ENCODE data around the gene SH3TC1.

SH3TC1 gene

DNA sequence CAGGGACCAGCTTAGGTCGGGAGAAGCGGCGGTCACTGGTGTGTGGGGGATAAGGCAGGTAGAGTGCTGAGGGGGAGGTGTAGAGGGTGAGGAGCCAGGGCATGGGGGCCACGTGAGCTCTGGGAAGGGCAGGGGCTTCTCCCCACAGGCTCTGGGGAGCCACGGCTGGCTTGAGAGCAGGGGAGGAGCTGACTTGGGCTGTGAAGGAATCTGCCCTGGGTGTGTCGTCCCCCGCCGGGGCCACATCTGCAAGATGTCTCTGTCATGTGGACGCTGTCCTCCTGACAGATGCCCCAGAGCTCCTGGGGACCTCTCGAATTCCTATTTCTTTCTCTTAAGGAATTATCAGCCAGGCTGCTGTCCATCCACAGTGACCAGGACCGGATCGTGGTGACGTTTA, 15.0 kb downstream of the SH3TC1 start:
- no peak for DNase-seq (ENCODE audit: low read depth, low spot score)

DNA sequence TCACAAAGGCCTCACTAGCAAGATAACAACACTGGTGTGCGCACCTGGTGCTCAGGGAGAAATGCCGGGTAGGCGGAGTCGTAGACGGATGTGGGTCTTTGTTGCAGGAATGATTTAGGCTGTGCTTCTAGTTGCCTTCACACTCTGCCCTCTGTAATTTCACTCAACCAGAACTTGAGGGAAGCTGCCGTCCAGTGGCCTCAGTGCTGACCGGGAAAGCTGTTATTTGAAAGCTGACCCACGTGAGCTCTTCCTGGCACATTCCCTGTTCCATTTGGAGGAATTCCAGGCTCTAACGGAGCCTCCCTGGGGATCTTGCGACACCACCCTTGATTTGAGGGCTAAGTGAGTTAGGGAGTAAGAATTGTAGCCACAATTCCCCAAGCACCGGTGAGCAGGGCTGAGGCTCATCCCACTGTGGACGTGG, 15.9 kb downstream of the SH3TC1 start:
- DNase-seq (ENCODE audit: low read depth, low spot score) = no peak

DNA sequence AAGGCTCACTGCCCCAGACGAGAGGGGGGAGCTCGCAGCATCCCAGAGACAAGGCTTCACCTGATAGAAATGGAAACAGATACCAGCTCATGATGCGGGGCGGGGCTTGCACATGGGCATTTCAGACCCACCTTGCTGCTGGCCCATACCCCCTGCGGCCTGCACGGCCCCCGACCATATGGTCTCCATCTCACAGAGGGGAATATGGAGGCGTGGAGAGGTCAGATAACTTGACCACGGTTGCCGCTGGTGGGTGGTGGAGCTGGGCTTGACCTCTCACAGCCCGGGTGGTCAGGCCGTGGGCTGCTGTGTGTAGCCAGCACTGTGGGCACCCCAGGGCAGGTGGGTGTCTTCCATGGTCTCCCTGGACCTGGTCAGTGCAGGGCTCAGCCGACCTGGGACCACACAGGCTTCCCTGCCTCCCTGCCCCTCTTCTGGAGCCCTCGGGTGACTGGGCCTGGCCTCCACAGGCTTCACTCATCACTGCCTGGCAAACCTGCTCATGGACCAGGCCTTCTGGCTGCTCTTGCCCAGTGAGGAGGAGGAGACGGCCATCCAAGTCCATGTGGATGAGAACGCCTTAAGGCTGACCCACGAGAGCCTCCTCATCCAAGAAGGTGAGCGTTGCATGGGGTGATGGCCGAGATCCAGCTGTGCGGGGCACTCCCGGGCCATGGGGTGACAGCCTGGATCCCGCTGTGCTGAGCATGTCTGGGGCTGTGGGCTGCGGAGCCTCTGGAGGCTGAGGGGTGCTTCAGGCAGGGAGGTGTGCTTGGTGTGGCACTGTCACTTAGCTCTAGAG, 16.8 kb downstream of the SH3TC1 start:
- no peak for DNase-seq (ENCODE audit: low read depth, low spot score)

DNA sequence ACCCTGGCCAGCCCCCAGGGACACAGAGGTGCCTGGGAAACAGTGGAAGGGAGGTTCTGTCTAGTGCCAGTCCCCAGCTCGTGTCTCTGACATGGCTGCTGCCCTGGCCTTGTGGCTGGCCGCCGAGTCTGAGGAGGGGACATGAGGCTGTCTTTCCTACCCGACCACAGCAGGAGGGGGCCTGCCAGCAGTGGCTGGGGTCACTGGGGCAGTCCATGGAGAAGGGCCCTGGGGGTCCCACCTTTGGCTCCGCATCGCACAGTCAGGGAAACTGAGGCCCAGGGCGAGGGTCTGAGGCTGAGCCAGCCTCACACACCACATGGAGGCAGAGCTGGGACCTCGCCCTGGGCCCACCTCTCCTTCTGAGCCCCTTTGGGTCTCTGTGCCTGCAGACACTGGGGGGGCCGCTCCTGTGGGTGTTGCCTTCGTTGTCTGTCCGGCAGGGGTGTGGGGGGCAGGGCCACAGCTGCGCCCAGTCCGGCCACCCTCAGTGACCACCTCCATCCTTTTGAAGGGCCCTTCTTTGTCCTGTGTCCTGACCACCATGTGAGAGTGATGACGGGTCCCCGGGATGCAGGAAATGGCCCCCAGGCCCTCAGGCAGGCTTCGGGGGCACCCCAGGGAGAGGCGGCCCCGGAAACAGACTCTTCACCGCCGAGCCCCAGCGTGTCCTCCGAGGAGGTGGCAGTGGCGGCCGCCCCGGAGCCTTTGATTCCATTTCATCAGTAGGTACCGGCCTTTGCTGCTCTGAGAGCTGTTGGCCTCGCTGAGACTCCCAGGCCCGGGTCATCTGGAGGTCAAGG, 17.6 kb downstream of the SH3TC1 start:
- DNase-seq (ENCODE audit: low read depth, low spot score) = no peak

DNA sequence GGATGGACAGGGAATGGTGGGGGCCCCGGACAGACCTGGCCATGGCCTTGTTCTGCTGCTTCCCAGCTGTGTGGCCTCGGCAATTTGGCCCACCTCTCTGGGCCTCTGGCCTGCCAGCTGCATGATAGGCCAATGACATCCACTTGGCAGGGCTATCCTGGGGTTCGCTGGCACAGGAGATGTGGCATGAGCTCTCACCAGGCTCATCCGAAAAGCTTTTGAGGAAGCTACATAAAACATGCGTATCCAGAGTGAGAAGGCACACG, 18.1 kb downstream of the SH3TC1 start:
- DNase-seq (ENCODE audit: low read depth, low spot score) = no peak

DNA sequence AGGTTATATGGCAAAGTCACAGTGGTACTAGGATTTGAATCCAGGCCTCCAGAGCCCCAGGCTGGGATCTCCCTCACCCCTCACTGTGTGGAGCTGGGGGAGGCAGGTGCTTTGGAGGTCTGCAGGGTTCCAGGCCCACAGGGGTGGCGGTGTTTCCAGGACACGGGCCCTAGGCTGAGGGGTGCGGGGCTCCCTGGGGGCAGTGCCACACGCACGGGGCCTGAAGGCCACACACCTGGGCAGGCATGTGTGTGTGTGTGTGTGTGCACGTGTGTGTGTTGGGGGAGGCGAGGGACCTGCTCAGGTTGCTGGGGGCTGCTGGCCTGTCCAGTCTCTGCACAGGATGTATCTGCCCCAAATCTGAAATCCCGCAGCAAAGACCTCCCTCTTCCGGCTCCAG, 18.8 kb downstream of the SH3TC1 start:
- no peak for DNase-seq (ENCODE audit: low read depth, low spot score)

DNA sequence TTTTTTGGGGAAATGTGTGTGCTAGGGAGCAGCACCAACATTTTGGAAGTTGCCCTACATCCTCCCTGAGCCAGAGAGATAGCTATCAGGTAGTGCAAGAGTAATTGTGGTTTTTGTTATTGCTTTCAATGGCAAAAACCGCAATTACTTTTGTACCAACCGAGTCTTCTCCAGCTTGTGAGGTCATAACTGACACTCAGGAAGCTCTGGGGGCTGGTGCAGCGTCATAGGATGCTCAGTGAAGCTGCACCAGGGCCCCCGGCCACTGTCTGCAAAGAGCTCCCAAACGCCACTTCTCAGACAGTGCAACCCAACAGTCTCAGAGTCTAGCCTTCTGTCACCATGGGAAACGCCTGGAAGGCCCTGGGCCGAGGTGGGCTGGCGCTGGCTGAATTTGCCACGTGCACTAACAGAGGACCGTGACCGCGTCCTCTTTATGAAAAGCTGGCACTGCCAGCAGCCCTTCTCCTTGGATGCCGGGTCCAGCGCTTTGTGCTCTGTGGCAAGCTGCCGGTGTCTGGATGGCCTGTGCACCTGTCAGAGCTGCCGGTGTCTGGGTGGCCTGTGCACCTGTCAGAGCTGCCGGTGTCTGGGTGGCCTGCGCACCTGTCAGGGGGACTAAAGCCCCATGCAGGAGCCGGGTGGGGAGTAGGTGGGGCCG, 19.4 kb downstream of the SH3TC1 start:
- no peak for DNase-seq (ENCODE audit: low read depth, low spot score)

DNA sequence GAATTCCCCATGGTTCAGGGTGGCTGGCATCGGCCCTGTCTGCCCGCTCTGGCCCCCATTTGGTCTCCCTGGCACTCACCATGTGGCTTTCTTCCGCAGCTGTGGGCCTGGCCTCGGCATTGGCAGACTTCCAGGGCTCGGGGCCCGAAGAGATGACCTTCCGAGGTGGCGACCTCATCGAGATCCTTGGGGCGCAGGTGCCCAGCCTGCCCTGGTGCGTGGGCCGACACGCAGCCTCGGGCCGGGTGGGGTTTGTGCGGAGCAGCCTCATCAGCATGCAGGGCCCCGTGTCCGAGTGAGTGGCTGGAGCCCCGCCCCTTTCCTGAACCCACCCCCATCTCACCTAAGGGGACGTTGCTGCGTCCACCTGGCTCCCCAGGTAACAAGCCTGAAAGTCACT, 20.1 kb downstream of the SH3TC1 start:
- no peak for DNase-seq (ENCODE audit: low read depth, low spot score)

DNA sequence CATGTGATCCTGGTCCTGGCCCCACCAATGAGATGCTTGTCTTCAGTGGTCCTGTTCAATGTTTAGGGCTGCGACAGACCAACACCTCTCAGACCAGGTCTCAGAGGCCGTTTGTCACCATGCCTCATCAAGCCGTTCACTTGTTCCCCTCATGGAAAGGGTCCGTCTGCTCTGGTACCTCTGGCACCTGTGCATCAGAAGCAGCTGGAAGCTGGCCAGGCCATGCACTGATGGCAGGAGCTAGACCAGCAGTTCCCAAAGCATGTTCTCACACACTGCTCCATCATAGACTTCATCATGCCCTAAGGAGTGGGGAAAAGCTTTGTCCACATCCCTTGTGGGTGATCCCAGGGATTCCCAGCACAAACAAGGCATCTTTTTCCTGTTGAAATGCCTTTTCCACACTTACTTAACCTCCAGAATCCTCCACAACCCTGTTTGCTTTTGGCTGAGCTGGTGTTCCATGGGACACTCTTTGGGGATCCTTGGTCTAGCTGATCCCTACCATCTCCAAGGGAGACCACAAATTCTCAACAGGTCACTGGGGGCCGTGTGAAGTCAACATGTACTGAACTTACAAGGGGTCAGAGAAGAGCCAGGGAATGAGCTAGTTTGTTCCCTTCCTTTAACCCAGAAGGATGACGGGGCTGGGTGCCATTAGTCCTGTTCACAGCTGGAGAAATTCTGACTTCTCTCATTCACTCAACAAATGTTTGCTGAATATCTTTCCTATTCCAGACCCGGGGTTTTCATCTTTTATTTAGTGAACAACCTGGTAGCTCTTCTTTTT, 21.8 kb downstream of the SH3TC1 start:
- DNase-seq (ENCODE audit: low read depth, low spot score) = no peak

DNA sequence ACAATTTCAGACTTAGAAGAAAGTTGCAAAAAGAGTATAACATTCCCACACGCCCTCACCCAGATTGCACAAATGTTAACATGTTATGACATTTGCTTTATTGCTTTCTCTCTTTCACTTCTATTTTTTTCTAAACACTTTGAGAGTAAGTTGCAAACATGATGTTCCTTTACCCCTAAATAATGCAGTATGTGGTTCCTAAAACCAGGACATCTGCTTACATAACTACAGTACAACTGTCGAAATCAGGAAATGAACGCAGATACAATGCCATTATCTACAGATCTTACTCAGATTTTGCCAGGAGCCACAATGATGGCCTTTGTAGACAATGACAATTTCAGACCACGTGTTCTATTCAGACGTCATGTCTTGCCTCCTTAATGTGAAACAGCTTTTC, 22.4 kb downstream of the SH3TC1 start:
- no peak for DNase-seq (ENCODE audit: low read depth, low spot score)

DNA sequence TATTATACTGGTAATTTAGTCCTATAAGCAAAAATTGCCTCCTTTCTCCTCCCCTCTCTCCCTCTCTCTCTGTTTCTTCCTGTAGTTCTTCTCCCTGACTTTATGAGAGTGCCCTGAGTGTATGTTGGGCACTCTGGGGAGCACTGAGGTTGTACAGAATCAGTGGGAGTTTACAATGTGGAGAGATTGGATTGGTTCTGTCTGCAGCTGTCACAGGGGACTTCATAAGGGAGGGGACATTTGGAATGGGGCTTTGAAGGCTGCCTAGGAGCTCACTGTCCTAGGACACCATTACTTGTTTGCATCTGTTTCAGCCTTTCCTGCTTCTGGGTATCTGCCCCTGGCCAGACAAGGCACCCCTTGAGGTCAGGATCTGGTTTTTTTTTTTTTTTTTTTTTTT, 22.9 kb downstream of the SH3TC1 start:
- DNase-seq (ENCODE audit: low read depth, low spot score) = no peak

DNA sequence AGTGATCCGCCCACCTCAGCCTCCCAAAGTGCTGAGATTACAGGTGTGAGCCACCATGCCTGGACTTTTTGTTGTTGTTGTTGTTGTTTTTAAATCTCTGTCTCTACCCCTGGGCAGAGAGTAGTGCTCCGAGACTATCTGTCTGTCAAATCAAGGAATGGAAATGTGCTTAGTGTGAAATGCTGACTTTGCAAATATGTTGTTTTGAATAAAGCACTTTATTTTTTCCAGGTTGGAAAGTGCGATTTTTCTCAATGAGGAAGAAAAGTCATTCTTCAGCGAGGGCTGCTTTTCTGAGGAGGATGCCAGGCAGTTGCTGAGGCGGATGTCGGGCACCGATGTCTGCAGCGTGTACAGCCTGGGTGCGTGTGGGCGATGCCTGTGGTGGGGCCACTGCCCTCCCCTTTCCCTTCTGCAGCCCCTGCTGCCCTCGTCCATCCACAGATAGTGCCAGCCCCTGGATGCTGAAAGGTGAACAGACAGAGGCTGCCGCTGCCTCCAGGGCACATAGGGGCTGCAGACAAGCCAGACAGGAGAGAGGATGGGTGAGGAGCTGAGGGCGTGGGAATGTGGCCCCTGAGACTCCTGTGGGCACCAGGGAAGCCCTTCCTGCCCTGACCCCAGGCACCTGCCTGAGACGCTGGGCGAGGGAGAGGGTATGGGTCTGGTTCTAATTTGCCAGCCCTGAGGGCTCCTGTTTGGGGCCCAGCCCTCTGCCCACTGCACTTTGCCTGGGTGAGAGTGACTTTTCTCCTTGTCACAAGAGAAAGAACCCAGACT, 23.7 kb downstream of the SH3TC1 start:
- DNase-seq (ENCODE audit: low read depth, low spot score) = no peak

DNA sequence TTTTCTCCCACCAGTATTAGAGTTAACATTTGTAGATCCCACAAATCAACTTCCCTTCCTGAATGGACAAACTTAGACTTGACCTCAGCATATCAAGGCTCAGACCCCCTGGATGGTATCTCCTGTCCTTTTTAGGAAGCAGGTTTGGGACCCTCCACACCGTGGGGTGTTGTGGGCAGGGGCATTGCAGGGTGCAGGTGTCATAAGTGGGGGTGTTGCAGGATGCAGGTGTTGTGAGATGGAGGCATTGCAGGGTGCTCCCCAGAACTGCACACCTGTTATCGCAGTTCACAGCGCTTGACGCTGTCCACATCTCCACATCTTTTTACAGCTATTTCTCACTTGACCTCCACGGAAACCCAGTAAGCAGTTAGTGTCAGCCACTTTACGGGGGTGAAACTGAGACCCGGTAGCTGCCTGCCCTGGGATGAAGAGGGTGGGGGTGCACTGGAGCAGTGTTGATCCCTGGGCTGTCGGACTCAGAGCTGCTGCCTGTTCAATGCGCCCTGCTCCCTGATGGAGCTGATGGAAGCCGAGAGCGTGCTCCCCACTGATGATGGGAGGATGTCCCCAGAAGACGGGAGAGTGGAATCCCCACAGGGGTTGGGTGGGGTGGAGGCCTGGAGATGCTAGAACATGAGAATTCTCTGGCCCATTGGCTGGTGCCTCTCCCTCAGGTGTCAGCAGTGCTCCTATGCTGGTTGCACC, 25.3 kb downstream of the SH3TC1 start:
- no peak for DNase-seq (ENCODE audit: low read depth, low spot score)

DNA sequence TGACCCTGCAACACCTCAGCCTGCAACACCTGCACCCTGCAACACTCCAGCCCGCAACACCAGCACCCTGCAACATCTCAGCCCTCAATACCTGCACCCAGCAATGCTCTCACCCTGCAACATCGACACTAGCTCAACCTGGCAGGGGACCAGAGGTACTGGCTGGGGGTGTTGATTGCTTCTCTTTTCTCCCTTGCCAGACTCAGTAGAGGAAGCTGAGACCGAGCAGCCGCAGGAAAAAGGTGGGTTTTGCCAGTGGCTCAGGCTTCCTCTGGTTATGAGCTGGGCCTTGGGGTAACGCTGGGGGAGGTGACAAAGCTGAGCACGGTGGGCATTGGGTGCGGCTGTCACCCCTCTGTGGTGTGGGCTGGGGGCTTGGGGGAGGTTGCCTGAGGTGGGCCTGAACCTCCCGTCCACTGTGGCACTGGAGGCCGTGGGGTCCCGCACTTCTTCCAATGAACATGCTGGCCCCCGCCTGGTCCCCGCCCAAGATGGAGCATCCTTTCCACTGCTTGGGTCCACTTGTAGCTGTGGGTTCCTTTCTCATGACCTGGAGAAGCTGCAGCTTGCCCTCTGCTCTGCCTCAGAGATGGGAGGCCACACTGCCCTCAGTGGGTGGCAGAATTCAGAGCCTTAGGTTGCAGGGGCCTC, 26.0 kb downstream of the SH3TC1 start:
- no peak for DNase-seq (ENCODE audit: low read depth, low spot score)

DNA sequence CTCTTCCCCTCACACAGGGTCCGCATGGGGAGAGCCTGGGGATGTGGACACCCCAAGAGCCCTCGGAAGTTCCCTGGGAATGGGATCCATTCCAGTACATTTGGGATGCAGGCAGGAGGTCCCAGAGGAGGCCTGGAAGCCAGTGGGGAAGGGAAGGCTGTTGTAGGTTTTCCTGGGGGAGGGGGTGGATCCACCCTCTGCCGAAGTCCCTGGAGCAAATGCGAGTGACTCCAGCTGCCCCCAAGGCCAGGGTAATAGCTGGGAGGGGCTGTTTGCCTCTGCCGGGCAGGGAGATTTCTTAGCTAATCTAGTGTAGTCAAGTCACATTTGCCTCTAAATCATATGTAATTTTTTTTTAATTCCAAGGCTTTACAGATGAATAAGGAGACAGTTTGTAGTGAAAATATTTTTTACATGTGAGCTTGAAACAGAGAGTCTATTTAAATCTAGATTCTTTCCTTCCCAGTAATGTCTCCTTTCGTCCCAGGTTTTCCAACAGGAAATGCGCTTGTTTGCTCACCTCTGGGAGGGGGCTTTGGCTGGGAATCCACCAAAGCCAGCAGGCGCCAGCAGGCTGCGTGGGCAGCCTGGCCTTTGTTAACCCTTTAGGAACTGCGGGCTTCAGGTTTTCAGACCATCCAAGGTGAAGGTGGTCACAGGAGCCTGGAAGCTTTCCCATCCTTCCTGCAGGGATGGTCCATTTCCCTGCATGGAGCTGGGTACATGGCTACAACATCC, 26.8 kb downstream of the SH3TC1 start:
- no peak for DNase-seq (ENCODE audit: low read depth, low spot score)

DNA sequence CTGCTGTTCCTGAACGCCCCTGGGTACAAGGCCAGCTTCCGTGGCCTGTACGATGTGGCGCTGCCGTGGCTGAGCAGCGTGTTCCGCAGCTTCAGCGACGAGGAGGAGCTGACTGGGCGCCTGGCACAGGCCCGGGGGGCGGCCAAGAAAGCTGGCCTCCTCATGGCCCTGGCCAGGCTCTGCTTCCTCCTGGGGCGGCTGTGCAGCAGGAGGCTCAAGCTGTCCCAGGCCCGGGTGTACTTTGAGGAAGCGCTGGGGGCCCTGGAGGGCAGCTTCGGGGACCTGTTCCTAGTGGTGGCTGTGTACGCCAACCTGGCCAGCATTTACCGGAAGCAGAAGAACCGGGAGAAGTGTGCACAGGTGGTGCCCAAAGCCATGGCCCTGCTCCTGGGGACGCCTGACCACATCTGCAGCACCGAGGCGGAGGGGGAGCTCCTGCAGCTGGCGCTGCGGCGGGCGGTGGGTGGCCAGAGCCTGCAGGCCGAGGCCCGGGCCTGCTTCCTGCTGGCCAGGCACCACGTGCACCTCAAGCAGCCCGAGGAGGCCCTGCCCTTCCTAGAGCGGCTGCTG, 28.2 kb downstream of the SH3TC1 start:
- DNase-seq (ENCODE audit: low read depth, low spot score) = no peak

DNA sequence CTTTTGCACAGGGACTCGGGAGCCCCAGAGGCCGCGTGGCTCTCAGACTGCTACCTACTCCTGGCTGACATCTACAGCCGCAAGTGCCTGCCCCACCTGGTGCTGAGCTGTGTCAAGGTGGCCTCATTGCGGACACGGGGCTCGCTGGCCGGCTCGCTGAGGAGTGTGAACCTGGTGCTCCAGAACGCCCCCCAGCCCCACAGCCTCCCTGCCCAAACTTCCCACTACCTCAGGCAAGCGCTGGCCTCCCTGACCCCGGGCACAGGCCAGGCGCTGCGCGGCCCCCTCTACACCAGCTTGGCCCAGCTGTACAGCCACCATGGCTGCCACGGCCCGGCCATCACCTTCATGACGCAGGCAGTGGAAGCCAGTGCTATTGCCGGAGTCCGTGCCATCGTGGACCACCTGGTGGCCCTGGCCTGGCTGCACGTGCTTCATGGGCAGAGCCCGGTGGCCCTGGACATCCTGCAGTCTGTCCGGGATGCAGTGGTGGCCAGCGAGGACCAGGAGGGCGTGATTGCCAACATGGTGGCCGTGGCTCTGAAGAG, 28.8 kb downstream of the SH3TC1 start:
- no peak for DNase-seq (ENCODE audit: low read depth, low spot score)

DNA sequence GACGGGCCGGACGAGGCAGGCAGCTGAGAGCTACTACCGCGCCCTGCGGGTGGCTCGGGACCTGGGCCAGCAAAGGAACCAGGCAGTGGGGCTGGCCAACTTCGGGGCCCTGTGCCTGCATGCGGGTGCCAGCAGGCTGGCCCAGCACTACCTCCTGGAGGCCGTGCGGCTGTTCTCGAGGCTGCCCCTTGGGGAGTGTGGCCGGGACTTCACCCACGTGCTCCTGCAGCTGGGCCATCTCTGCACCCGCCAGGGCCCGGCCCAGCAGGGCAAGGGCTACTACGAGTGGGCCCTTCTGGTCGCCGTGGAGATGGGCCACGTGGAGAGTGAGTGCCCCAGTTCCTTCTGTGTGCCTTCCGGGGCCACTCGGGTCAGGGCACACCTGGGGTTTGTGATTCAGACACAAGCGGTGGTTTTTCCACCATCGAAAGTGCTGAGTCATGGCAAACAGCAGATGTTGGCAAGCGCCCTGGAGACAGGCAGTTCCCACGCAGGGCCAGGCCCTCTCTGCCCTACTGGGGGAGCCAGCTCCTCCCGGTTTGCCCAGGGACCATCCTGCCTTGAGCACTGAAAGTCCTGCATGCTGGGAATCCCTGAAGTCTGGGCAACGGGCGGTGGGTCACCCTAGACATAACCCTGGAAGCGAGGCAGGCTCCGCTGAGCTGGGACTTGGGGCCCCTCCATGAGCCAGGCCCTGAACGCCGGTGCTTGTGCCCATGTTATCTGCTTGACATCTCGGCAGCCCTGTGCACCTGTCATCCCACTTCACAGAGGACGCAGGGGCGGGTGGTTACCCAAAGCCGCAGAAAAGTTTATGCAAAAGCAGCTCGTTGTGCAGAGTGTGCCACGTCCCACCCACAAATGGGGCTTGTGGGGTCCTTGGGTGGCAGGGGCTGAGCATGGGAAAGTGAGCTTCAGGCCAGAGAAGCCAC, 29.5 kb downstream of the SH3TC1 start:
- peak; percentile 55 for DNase-seq (ENCODE audit: low read depth, low spot score)

All from activated CD4-positive, CD25-positive, alpha-beta regulatory T cell treated with anti-CD3 and anti-CD28 coated beads, Interleukin-2, amount 50 U/mL, for 16 hours (primary cell).